ENCODE results near the gene PRR18. TPM values are rescaled to one million over a fixed set of nuclear protein-coding genes. Genes with fewer than 3 reads are reported as not detected.

Gene PRR18, protein sequence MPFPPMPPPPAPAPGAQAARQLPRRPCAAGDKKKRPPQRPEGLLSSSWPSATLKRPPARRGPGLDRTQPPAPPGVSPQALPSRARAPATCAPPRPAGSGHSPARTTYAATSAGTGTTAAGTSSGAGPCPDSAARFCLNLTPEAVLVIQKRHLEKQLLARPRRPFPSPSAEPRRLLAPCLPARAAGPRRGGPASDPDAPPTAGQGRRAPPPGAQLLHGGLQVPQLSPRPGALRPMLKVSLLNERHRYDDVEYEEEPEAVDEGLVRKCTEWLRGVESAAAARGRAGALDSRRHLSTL
- total RNA-seq = not detected in 2 replicates

DNA sequence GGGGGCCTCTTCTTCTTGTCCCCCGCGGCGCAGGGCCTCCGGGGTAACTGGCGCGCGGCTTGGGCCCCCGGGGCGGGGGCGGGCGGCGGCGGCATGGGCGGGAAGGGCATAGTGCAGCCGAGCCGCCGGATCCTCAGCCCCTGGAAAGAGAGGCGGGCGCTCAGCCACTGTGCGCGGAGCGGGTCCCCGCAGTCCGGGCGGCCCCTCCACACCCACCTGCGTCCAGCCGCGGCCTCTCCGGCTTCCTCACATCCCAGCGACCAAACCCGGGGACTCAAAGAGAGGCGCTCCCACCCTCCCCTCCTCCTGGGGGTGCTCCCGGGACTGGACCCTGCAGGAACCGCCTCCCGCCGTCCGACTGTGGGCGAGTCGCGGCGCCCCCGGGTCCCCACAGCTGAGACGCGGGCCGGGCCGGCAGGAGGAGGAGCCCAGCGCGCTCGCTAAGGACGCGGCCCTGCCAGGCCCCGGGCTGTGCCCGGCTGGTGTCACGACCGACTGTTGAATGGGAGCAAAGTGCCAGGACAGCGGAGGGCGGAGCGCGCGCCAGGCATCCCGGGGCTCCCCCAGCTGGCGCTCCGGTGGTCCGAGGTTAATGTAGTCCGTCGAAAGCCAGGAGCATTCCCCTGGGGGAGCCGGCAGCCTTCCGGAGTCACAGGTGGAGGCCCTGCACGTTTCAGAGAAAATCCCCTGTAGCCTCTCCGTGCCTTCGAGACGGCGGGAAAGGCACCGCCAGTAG, at the start of gene PRR18:
PRR18 (minus strand) TSS at position 360 of the 736 bp plus-strand sequence; CDS start at position 110, 250 bp downstream.

DNA sequence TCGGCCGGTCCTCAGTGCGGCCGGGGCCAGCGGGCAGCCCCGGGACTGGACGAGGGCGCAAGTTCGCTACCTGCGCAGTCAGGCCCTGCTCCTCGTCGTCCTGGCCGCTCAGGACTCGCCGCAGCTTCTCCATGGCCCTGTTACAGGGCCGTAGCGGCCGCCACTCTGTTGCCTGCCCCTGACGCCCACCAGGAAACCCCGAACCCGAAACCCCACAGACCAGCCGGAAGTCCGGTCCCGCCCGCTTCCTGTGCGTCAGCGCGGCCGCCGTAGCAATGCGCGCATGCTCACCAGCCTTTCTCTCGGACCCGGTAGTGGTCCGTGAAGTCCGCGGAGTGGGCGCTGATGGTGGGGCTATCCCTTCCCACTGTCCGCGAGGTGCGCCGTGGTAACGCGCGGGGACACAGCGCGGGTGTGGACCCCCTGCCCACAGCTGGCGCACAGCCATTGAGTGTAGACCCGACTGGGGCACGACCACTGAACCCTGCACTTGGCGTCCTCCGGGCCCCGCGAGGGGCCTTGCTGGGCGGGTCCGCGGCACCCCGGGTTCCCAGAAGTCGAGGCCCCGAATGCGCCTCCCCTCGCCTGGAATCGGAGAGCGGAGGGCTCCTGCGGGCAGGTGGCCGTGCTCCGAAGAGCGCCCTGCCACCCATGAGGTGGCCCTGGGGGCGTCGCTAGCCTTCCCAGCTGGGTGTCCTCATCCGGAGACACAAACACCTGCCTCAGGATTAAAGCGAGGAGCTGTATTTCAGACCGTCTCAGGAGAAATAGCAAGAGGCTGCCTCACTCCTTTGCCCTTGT, 34.4 kb upstream of the PRR18 start, which contains the start of gene SFT2D1:
SFT2D1 (minus strand) TSS at position 197 of the 801 bp plus-strand sequence; CDS start at position 133, 64 bp downstream.

Other genes starting within 250 kb of the PRR18 start
- not detected in 2 replicates for gene TBXT, start 140.5 kb downstream of the PRR18 start, total RNA-seq
- 30.0 and 31.1 TPM in 2 replicates for gene SFT2D1, start 34.2 kb upstream of the PRR18 start, total RNA-seq
- gene MPC1, start 74.5 kb upstream of the PRR18 start, total RNA-seq = 18.2 and 20.0 TPM in 2 replicates

All from placental pericyte (primary cell).